Endothelial cell (in vitro differentiated cells): ENCODE measurements around the gene ANKIB1. TPM values are rescaled to one million over a fixed set of nuclear protein-coding genes. Genes with fewer than 3 reads are reported as not detected.
"Not testable (repeated sequence)": the region's sequence is repeated elsewhere in the genome, so short reads cannot be mapped to it uniquely, and the experiment has no call there.

ENCODE experiments used
- DNase-seq: peaks from one replicate; pipeline ENCODE4 v3.0.0; 2021; ENCODE audit warnings: low spot score
- H3K27ac Mint-ChIP-seq: one replicate; pipeline ENCODE4 v1.8.0; 2021; ENCODE audit warnings: mixed read lengths, inconsistent platforms; ENCODE audit not compliant: unreplicated experiment
- H3K27me3 Mint-ChIP-seq: one replicate; pipeline ENCODE4 v1.8.0; 2021; ENCODE audit warnings: mild to moderate bottlenecking, moderate library complexity, mixed read lengths, inconsistent platforms; ENCODE audit not compliant: unreplicated experiment
- H3K36me3 Mint-ChIP-seq: one replicate; pipeline ENCODE4 v1.8.0; 2021; ENCODE audit warnings: mild to moderate bottlenecking, low read depth, mixed read lengths, inconsistent platforms; ENCODE audit not compliant: unreplicated experiment
- H3K4me1 Mint-ChIP-seq: one replicate; pipeline ENCODE4 v1.8.0; 2021; ENCODE audit warnings: mild to moderate bottlenecking, mixed read lengths, inconsistent platforms; ENCODE audit not compliant: unreplicated experiment
- H3K4me3 Mint-ChIP-seq: one replicate; pipeline ENCODE4 v1.8.0; 2021; ENCODE audit warnings: mild to moderate bottlenecking, mixed read lengths, inconsistent platforms; ENCODE audit not compliant: unreplicated experiment
- H3K9me3 Mint-ChIP-seq: one replicate; pipeline ENCODE4 v1.8.0; 2021; ENCODE audit warnings: mixed read lengths, inconsistent platforms; ENCODE audit not compliant: unreplicated experiment
- CTCF ChIP-seq: fragments of 200-600 bp; sonication (generic); IDR thresholded peaks from one replicate; pipeline ENCODE4 v1.5.0; 2021; ENCODE audit warnings: antibody characterized with exemption; ENCODE audit not compliant: unreplicated experiment
- total RNA-seq: library from RNA; stranded (reverse); fragmentation: NEBNext Ultra II Directional; extraction: Animal tissue kit (Norgen Biotek cat#: 25700); gene quantifications from one replicate; pipeline ENCODE4 v1.2.1, GENCODE V29; 2021; ENCODE audit not compliant: unreplicated experiment

Gene ANKIB1
- total RNA-seq, 1 donor from 2014 or later: 51.0 TPM

- TF ChIP-seq CTCF: no peak
- DNase-seq: no peak
- Mint-ChIP-seq H3K9me3 (no peaks in the 10 kb centered on the region), H3K27me3 (no peaks in the 10 kb centered on the region), H3K4me3 (no peak overlapping the region), H3K27ac (no peak overlapping the region), H3K36me3 (no peaks in the 10 kb centered on the region), H3K4me1 (peaks cover 8% of the 10 kb centered on the region)
Observed at GRCh38 chr7:92409357-92409756, 163.6 kb downstream of the ANKIB1 start.

GRCh38 chr7:92410162-92410561, 164.4 kb downstream of the ANKIB1 start:
- not testable (repeated sequence) for H3K36me3 Mint-ChIP-seq, H3K27ac Mint-ChIP-seq

GRCh38 chr7:92412745-92413144, 167.0 kb downstream of the ANKIB1 start:
- TF ChIP-seq CTCF: no peak
- H3K27ac Mint-ChIP-seq: no peak overlapping the region
- no peak overlapping the region for H3K4me3 Mint-ChIP-seq
- peaks cover 8% of the 10 kb centered on the region for H3K4me1 Mint-ChIP-seq
- DNase-seq: no peak
- H3K36me3 Mint-ChIP-seq: no peaks in the 10 kb centered on the region
- H3K9me3 Mint-ChIP-seq: no peaks in the 10 kb centered on the region
- no peaks in the 10 kb centered on the region for H3K27me3 Mint-ChIP-seq

More at GRCh38 chr7:92410162-92410561, 164.4 kb downstream of the ANKIB1 start:
- not testable (repeated sequence) for H3K4me1 Mint-ChIP-seq, H3K4me3 Mint-ChIP-seq, DNase-seq, H3K27me3 Mint-ChIP-seq, H3K9me3 Mint-ChIP-seq

- Mint-ChIP-seq H3K36me3 (no peaks in the 10 kb centered on the region), H3K4me3 (no peak overlapping the region), H3K9me3 (no peaks in the 10 kb centered on the region), H3K27me3 (no peaks in the 10 kb centered on the region), H3K27ac (no peak overlapping the region), H3K4me1 (peaks cover 3% of the 10 kb centered on the region)
- no peak for TF ChIP-seq CTCF
- DNase-seq: no peak
Observed at GRCh38 chr7:92413550-92413949, 167.8 kb downstream of the ANKIB1 start.

GRCh38 chr7:92415225-92415624, 169.5 kb downstream of the ANKIB1 start:
- H3K4me3 Mint-ChIP-seq: no peak overlapping the region
- no peak for TF ChIP-seq CTCF
- no peaks in the 10 kb centered on the region for H3K36me3 Mint-ChIP-seq
- no peak for DNase-seq
- H3K27me3 Mint-ChIP-seq: peaks cover 2% of the 10 kb centered on the region
- H3K4me1 Mint-ChIP-seq: no peaks in the 10 kb centered on the region
- H3K9me3 Mint-ChIP-seq: no peaks in the 10 kb centered on the region
- H3K27ac Mint-ChIP-seq: no peak overlapping the region

- no peak for TF ChIP-seq CTCF
- peaks cover 8% of the 10 kb centered on the region for H3K4me1 Mint-ChIP-seq
- H3K27ac Mint-ChIP-seq: no peak overlapping the region
- no peak for DNase-seq
- no peaks in the 10 kb centered on the region for H3K36me3 Mint-ChIP-seq
- peaks cover 2% of the 10 kb centered on the region for H3K27me3 Mint-ChIP-seq
- H3K4me3 Mint-ChIP-seq: no peak overlapping the region
- no peaks in the 10 kb centered on the region for H3K9me3 Mint-ChIP-seq
Observed at GRCh38 chr7:92417913-92418312, 172.1 kb downstream of the ANKIB1 start.
